ENCODE data around the gene ACVR2A. TPM values are rescaled to one million over a fixed set of nuclear protein-coding genes. Genes with fewer than 3 reads are reported as not detected.

The ACVR2A gene
- polyA plus RNA-seq, 1 of the 3 experiments (the other 2 are of a cell fraction), result 1.6 TPM

DNA sequence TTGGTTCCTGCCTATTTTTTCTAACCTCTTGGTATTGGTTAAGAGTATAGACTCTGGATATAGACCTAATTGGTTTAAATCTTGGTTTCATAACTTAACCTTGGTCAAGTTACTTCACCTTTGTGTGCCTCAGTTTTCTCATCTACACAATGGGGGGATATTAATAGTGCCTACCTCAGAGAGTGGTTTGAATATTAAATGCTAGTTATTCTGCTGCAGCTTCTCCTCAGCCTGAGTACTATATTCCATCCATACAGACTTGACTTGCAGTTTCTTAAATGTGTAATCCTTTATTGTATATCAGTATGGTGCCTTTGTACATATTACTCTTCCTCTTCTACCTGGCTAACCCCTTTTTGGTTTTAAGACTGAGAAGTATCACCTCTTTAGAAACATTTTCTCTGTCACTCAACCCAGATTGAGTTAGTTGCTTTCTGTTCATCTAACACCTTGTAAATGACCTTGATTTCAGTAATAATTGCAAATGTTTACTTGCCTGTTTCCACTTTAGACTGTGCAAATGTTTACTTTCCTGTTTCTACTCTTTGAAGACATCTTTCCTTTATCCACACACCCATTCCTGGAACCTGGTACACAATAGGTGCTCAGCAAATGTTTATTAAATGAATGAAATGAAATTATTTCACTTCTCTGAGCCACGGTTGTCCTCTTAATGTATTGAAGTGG is 6.6 kb downstream of the ACVR2A start:
- Histone ChIP-seq H3K9me3 (no peaks in the 10 kb centered on the region), H3K36me3 (replicated peaks in 1 of 2; ENCODE audit: control insufficient read depth in 1 of 2, insufficient read depth in 2 of 2, low read length in 1 of 2) (no peaks in the 10 kb centered on the region), H3K9ac (no peak overlapping the region), H3K4me2 (no peak overlapping the region), H3F3A (replicated peaks; ENCODE audit: insufficient read depth) (peaks cover 3% of the 10 kb centered on the region), H4K20me1 (ENCODE audit: insufficient read depth) (peaks cover 7% of the 10 kb centered on the region; the same call in 1 of the 2 replicates), H2AFZ (ENCODE audit: low read depth) (no peak overlapping the region), H3K79me2 (ENCODE audit: insufficient read depth) (peaks cover 86% of the 10 kb centered on the region), H3K9me2 (no peaks in the 10 kb centered on the region), H3K27me3 (ENCODE audit: insufficient read depth) (no peaks in the 10 kb centered on the region), H3K4me1 (ENCODE audit: control insufficient read depth in 1 of 2, insufficient read depth in 2 of 2, low read depth in 1 of 2, low read length in 1 of 2) (peaks cover 0 to 4% of the 10 kb centered on the region in 2 experiments; a peak in 2 of 4 replicates), H3K4me3 (ENCODE audit: low read depth in 2 of 2, low read length in 1 of 2) (no peak overlapping the region), H3K27ac (ENCODE audit: low read depth in 2 of 2, low read length in 1 of 2) (no peak overlapping the region)
- POLR2A ChIA-PET, result no interaction called here
- CTCF ChIA-PET, result no interaction called here
- DNase-seq, result no peak
- WGBS (ENCODE audit: low lambda C conversion rate), result 84% methylated on average over 1 of the region's 1 CpG
- TF ChIP-seq FOXJ3 (CRISPR knock-in tag; IDR thresholded peaks at IDR 0.05) (no peak), GABPA (IDR thresholded peaks at IDR 0.05; ENCODE audit: low read depth) (no peak), SMC3 (IDR thresholded peaks at IDR 0.05; ENCODE audit: low read depth, low read length) (no peak), TAF1 (IDR thresholded peaks at IDR 0.05; ENCODE audit: borderline replicate concordance, low read depth, low read length) (no peak), EP300 (IDR thresholded peaks at IDR 0.05; ENCODE audit: borderline replicate concordance in 1 of 2, low read depth in 1 of 2, low read length in 1 of 2) (no peak), RFX5 (IDR thresholded peaks at IDR 0.05; ENCODE audit: low read length) (no peak)

GRCh38 chr2:147854557-147855134 is 9.8 kb downstream of the ACVR2A start:
- peaks cover 72% of the 10 kb centered on the region for H3K79me2 ChIP-seq (ENCODE audit: insufficient read depth)
- H3K9ac ChIP-seq, result no peak overlapping the region
- H3K27me3 ChIP-seq (ENCODE audit: insufficient read depth), result no peaks in the 10 kb centered on the region
- peaks cover 3% of the 10 kb centered on the region for H3F3A ChIP-seq (replicated peaks; ENCODE audit: insufficient read depth)
- no peaks in the 10 kb centered on the region for H3K9me2 ChIP-seq
- ChIA-PET POLR2A (no interaction called here), CTCF (interaction anchor here (0.9 to 1.4 kb wide), 4 partner anchors 55 to 108 kb away, joined by 3 read pairs; no protein-coding TSS in a partner anchor)
- WGBS (ENCODE audit: low lambda C conversion rate), result 95% methylated on average over 6 of the region's 6 CpGs
- no peaks in the 10 kb centered on the region for H3K9me3 ChIP-seq
- H3K4me1 ChIP-seq (ENCODE audit: control insufficient read depth in 1 of 2, insufficient read depth in 2 of 2, low read depth in 1 of 2, low read length in 1 of 2), result no peaks in the 10 kb centered on the region; a peak in 2 of 4 replicates
- no peak overlapping the region for H3K4me2 ChIP-seq
- H3K27ac ChIP-seq (ENCODE audit: low read depth in 2 of 2, low read length in 1 of 2), result no peak overlapping the region
- H3K36me3 ChIP-seq (replicated peaks in 1 of 2; ENCODE audit: control insufficient read depth in 1 of 2, insufficient read depth in 2 of 2, low read length in 1 of 2), result no peaks in the 10 kb centered on the region
- no peak for DNase-seq
- H4K20me1 ChIP-seq (ENCODE audit: insufficient read depth), result peaks cover 23% of the 10 kb centered on the region; the same call in 1 of the 2 replicates
- H3K4me3 ChIP-seq (ENCODE audit: low read depth in 2 of 2, low read length in 1 of 2), result no peak overlapping the region
- H2AFZ ChIP-seq (ENCODE audit: low read depth), result no peak overlapping the region
- TF ChIP-seq TAF1 (IDR thresholded peaks at IDR 0.05; ENCODE audit: borderline replicate concordance, low read depth, low read length), result no peak
- TF ChIP-seq NRF1 (IDR thresholded peaks at IDR 0.05; ENCODE audit: low read depth, low read length), result no peak
- no peak for TF ChIP-seq NFIC (IDR thresholded peaks at IDR 0.05; ENCODE audit: borderline replicate concordance)
- no peak for TF ChIP-seq FOXJ3 (CRISPR knock-in tag; IDR thresholded peaks at IDR 0.05)
- no peak for TF ChIP-seq GABPA (IDR thresholded peaks at IDR 0.05; ENCODE audit: low read depth)
- TF ChIP-seq IRF3 (IDR thresholded peaks at IDR 0.05; ENCODE audit: low read depth, low read length), result no peak
- TF ChIP-seq GATA2 (CRISPR knock-in tag; IDR thresholded peaks at IDR 0.05), result no peak
- TF ChIP-seq JUND (IDR thresholded peaks at IDR 0.05), result no peak

Measured in SK-N-SH (cell line).